ENCODE data around the gene PRR16. TPM values are rescaled to one million over a fixed set of nuclear protein-coding genes. Genes with fewer than 3 reads are reported as not detected.

The PRR16 gene
- polyA plus RNA-seq, 2 of the 4 experiments (the other 2 are of a cell fraction), result 0.05 TPM; not detected in 1

DNA sequence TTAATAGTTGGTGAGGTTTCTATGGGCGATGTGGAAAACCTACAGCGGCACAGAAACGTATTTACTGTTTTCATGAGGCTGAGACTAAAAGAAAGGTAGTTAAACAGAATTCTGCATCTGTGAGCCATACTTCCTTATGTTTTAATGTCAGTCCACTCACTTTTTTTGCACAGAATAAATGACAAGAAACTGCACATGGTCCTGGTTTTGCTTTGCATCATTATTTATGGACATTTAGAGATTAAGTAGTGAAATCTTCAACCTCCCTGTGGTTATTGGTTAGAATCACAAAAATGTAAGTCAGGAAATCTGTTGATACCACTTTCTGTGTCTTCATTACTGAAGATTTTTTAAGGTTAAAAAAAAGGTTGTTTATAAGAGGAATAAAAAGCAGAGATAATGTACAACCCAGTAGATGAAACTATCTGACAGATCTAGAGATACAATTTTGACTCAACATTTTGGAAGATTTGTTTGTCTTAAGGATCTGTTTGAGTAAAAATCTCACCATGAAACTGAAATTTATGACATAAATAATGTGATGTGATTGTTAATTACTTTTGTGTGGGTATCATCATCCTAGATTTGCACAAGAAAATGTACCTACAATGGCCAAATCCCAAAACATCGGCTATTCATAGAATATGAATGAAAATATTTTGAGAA, 2.4 kb downstream of the PRR16 start:
- ChIA-PET CTCF (no interaction called here), POLR2A (no interaction called here)
- H3K27ac ChIP-seq, result no peak overlapping the region
- ATAC-seq, result no peak
- no peak overlapping the region for H3K4me3 ChIP-seq
- WGBS (ENCODE audit: missing lambda C conversion rate), result 62% methylated on average over 4 of the region's 4 CpGs
- H3K4me1 ChIP-seq, result peaks cover 11% of the 10 kb centered on the region; the same call in 2 of the 3 replicates
- H3K9me3 ChIP-seq, result no peaks in the 10 kb centered on the region
- no peak for FAIRE-seq
- TF ChIP-seq RFX5 (IDR thresholded peaks at IDR 0.05), result no peak
- no peak for TF ChIP-seq FOSB (CRISPR knock-in tag; IDR thresholded peaks at IDR 0.05)
- no peak for TF ChIP-seq HMGXB4 (CRISPR knock-in tag; IDR thresholded peaks at IDR 0.05; ENCODE audit: borderline replicate concordance)
- TF ChIP-seq NPAS2 (CRISPR knock-in tag; IDR thresholded peaks at IDR 0.05; ENCODE audit: borderline replicate concordance), result no peak
- no peak for TF ChIP-seq CBX2 (IDR thresholded peaks at IDR 0.05; ENCODE audit: borderline replicate concordance, low read depth)
- TF ChIP-seq EP300 (IDR thresholded peaks at IDR 0.05), result no peak
- no peak for TF ChIP-seq EHF (CRISPR knock-in tag; IDR thresholded peaks at IDR 0.05)
- TF ChIP-seq, protein P1, sequence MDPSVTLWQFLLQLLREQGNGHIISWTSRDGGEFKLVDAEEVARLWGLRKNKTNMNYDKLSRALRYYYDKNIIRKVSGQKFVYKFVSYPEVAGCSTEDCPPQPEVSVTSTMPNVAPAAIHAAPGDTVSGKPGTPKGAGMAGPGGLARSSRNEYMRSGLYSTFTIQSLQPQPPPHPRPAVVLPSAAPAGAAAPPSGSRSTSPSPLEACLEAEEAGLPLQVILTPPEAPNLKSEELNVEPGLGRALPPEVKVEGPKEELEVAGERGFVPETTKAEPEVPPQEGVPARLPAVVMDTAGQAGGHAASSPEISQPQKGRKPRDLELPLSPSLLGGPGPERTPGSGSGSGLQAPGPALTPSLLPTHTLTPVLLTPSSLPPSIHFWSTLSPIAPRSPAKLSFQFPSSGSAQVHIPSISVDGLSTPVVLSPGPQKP (IDR thresholded peaks at IDR 0.05; ENCODE audit: low read depth, low read length), result no peak
- TF ChIP-seq HOXB13 (CRISPR knock-in tag; IDR thresholded peaks at IDR 0.05; ENCODE audit: low read depth), result no peak
- no peak for TF ChIP-seq RCOR1 (IDR thresholded peaks at IDR 0.05; ENCODE audit: low read depth, low read length)
- TF ChIP-seq CHD2 (IDR thresholded peaks at IDR 0.05; ENCODE audit: low read length, partially characterized antibody), result no peak
- TF ChIP-seq, protein P2, sequence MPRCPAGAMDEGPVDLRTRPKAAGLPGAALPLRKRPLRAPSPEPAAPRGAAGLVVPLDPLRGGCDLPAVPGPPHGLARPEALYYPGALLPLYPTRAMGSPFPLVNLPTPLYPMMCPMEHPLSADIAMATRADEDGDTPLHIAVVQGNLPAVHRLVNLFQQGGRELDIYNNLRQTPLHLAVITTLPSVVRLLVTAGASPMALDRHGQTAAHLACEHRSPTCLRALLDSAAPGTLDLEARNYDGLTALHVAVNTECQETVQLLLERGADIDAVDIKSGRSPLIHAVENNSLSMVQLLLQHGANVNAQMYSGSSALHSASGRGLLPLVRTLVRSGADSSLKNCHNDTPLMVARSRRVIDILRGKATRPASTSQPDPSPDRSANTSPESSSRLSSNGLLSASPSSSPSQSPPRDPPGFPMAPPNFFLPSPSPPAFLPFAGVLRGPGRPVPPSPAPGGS (IDR thresholded peaks at IDR 0.05), result no peak
- TF ChIP-seq KDM1A (IDR thresholded peaks at IDR 0.05; ENCODE audit: low read depth), result no peak
- no peak for TF ChIP-seq ZC3H11A (IDR thresholded peaks at IDR 0.05)
- TF ChIP-seq, protein P3, sequence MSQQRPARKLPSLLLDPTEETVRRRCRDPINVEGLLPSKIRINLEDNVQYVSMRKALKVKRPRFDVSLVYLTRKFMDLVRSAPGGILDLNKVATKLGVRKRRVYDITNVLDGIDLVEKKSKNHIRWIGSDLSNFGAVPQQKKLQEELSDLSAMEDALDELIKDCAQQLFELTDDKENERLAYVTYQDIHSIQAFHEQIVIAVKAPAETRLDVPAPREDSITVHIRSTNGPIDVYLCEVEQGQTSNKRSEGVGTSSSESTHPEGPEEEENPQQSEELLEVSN (IDR thresholded peaks at IDR 0.05; ENCODE audit: borderline replicate concordance, low read depth), result no peak
- no peak for TF ChIP-seq USF2 (IDR thresholded peaks at IDR 0.05)
- TF ChIP-seq HOXB5 (CRISPR knock-in tag; IDR thresholded peaks at IDR 0.05), result no peak
- no peak for DNase-seq (ENCODE audit: low read depth in 1 of 2, low spot score in 1 of 2)
- no peak overlapping the region for H3K4me2 ChIP-seq

GRCh38 chr5:120471971-120472370, 7.9 kb downstream of the PRR16 start:
- ATAC-seq (no peak), DNase-seq (ENCODE audit: low read depth in 1 of 2, low spot score in 1 of 2) (no peak), FAIRE-seq (no peak)
- H3K4me3 ChIP-seq, result no peak overlapping the region
- ChIA-PET POLR2A (no interaction called here), CTCF (interaction anchor here (0.7 kb wide), 1 partner anchor 406 kb away, joined by 3 read pairs; no protein-coding TSS in a partner anchor)
- TF ChIP-seq FOXS1 (CRISPR knock-in tag; IDR thresholded peaks at IDR 0.05) (no peak), TFCP2L1 (CRISPR knock-in tag; IDR thresholded peaks at IDR 0.05) (no peak), KDM5A (IDR thresholded peaks at IDR 0.05) (no peak), ZNF302 (CRISPR knock-in tag; IDR thresholded peaks at IDR 0.05) (no peak), ZFP36 (IDR thresholded peaks at IDR 0.05; ENCODE audit: borderline replicate concordance, partially characterized antibody) (no peak), CHD4 (IDR thresholded peaks at IDR 0.05; ENCODE audit: borderline replicate concordance) (no peak), POLR2AphosphoS2 (conservative IDR thresholded peaks at IDR 0.05; ENCODE audit: low read length) (no peak), FOSB (CRISPR knock-in tag; IDR thresholded peaks at IDR 0.05) (no peak)
- H3K9me3 ChIP-seq, result no peaks in the 10 kb centered on the region
- H3K27ac ChIP-seq, result no peak overlapping the region
- no peaks in the 10 kb centered on the region for H3K4me1 ChIP-seq
- no peak overlapping the region for H3K4me2 ChIP-seq
